Measurements from ENCODE around the gene CALN1. TPM values are rescaled to one million over a fixed set of nuclear protein-coding genes. Genes with fewer than 3 reads are reported as not detected.

CALN1 gene
- total RNA-seq, 1 experiment from 2014 or later, result 0.05 TPM

DNA sequence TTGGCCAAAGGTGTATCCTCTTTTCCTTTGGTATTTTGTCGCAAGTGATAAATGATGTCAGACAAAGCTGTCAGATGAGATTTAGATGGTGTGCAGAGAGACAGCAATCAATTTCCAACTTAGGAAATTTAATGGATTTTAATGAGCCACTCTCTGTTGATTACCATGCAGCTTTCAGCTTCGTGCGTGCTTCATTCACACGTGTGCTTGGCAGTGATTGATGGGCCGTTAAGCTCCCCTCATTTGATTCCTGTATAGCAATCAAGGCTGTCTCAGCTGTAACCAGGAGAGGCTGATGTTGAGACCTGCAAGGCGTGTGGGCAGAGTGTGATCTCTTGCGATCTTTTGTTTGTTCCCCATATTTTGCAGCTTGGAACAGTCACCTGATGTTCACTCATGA lies 439.6 kb downstream of the CALN1 start:
- H3K4me1 ChIP-seq (ENCODE audit: control insufficient read depth, insufficient read depth, low read length), result no peaks in the 10 kb centered on the region
- DNase-seq (ENCODE audit: low read depth, low spot score) (no peak), ATAC-seq (no peak)
- intact Hi-C loops (cut with micrococcal nuclease; ENCODE audit: unreplicated experiment), result no loop called here
- no peaks in the 10 kb centered on the region for H3K9me3 ChIP-seq (ENCODE audit: control insufficient read depth, insufficient read depth, low read depth, low read length)
- no peak overlapping the region for H3K27ac ChIP-seq (ENCODE audit: low read length)
- TF ChIP-seq TCF7L2 (IDR thresholded peaks at IDR 0.05; ENCODE audit: low read depth, low read length), result no peak
- TF ChIP-seq SIN3A (IDR thresholded peaks at IDR 0.05; ENCODE audit: borderline replicate concordance, insufficient read depth, low read depth, low read length), result no peak
- TF ChIP-seq, protein P1, sequence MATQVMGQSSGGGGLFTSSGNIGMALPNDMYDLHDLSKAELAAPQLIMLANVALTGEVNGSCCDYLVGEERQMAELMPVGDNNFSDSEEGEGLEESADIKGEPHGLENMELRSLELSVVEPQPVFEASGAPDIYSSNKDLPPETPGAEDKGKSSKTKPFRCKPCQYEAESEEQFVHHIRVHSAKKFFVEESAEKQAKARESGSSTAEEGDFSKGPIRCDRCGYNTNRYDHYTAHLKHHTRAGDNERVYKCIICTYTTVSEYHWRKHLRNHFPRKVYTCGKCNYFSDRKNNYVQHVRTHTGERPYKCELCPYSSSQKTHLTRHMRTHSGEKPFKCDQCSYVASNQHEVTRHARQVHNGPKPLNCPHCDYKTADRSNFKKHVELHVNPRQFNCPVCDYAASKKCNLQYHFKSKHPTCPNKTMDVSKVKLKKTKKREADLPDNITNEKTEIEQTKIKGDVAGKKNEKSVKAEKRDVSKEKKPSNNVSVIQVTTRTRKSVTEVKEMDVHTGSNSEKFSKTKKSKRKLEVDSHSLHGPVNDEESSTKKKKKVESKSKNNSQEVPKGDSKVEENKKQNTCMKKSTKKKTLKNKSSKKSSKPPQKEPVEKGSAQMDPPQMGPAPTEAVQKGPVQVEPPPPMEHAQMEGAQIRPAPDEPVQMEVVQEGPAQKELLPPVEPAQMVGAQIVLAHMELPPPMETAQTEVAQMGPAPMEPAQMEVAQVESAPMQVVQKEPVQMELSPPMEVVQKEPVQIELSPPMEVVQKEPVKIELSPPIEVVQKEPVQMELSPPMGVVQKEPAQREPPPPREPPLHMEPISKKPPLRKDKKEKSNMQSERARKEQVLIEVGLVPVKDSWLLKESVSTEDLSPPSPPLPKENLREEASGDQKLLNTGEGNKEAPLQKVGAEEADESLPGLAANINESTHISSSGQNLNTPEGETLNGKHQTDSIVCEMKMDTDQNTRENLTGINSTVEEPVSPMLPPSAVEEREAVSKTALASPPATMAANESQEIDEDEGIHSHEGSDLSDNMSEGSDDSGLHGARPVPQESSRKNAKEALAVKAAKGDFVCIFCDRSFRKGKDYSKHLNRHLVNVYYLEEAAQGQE (IDR thresholded peaks at IDR 0.05; ENCODE audit: insufficient read depth in 1 of 2, low read depth in 2 of 2, low read length in 1 of 2), result no peak
- no peak for TF ChIP-seq POLR2AphosphoS5 (IDR thresholded peaks at IDR 0.05; ENCODE audit: low read depth, low read length)
- TF ChIP-seq, protein P2, sequence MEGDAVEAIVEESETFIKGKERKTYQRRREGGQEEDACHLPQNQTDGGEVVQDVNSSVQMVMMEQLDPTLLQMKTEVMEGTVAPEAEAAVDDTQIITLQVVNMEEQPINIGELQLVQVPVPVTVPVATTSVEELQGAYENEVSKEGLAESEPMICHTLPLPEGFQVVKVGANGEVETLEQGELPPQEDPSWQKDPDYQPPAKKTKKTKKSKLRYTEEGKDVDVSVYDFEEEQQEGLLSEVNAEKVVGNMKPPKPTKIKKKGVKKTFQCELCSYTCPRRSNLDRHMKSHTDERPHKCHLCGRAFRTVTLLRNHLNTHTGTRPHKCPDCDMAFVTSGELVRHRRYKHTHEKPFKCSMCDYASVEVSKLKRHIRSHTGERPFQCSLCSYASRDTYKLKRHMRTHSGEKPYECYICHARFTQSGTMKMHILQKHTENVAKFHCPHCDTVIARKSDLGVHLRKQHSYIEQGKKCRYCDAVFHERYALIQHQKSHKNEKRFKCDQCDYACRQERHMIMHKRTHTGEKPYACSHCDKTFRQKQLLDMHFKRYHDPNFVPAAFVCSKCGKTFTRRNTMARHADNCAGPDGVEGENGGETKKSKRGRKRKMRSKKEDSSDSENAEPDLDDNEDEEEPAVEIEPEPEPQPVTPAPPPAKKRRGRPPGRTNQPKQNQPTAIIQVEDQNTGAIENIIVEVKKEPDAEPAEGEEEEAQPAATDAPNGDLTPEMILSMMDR (IDR thresholded peaks at IDR 0.05), result no peak
- in situ Hi-C loops (cut with HindIII; ENCODE audit: low pct_unique_long_range_greater_than_20kb, low sequenced_read_pairs), result no loop called here
- no TSS peak for BruUV-seq (replicated peaks)
- ChIA-PET CTCF (no interaction called here), POLR2A (no interaction called here)
- H3K4me3 ChIP-seq (ENCODE audit: low read depth in 2 of 2, low read length in 2 of 2), result no peak overlapping the region
- H3K27me3 ChIP-seq (ENCODE audit: control insufficient read depth, insufficient read depth, low read length), result no peaks in the 10 kb centered on the region; the same call in 1 of the 2 replicates
- no peaks in the 10 kb centered on the region for H3K36me3 ChIP-seq (ENCODE audit: control insufficient read depth, insufficient read depth, low read length)

DNA sequence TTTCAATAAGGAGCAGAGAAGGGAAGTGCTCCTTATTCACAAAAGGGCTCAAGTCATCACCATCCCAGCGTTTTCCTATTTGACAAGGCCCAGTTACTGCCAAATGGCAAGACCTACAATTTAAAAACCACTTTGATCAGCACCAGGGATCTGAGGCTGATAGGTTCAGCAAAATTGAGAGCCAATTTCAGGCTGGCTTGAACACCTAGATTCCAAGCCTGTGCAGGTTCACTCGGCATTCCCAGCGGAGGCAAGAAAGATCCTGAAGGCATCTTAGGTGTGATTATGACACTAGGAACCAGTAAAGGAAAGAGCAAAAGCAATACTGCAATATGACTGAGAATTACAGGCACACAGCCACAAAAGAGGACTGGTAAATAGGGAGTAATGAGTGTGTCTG lies 441.4 kb downstream of the CALN1 start:
- DNase-seq (ENCODE audit: low read depth, low spot score) (no peak), ATAC-seq (no peak)
- Histone ChIP-seq H3K4me3 (ENCODE audit: low read depth in 2 of 2, low read length in 2 of 2) (no peak overlapping the region), H3K27me3 (ENCODE audit: control insufficient read depth, insufficient read depth, low read length) (no peaks in the 10 kb centered on the region; the same call in 1 of the 2 replicates), H3K27ac (ENCODE audit: low read length) (no peak overlapping the region), H3K4me1 (ENCODE audit: control insufficient read depth, insufficient read depth, low read length) (no peaks in the 10 kb centered on the region), H3K9me3 (ENCODE audit: control insufficient read depth, insufficient read depth, low read depth, low read length) (no peaks in the 10 kb centered on the region), H3K36me3 (ENCODE audit: control insufficient read depth, insufficient read depth, low read length) (no peaks in the 10 kb centered on the region)
- no TSS peak for BruUV-seq (replicated peaks)
- TF ChIP-seq SIN3A (IDR thresholded peaks at IDR 0.05; ENCODE audit: borderline replicate concordance, insufficient read depth, low read depth, low read length), result no peak
- no peak for TF ChIP-seq TCF7L2 (IDR thresholded peaks at IDR 0.05; ENCODE audit: low read depth, low read length)
- TF ChIP-seq, protein P2 (IDR thresholded peaks at IDR 0.05), result no peak
- TF ChIP-seq, protein P1 (IDR thresholded peaks at IDR 0.05; ENCODE audit: insufficient read depth in 1 of 2, low read depth in 2 of 2, low read length in 1 of 2), result no peak
- TF ChIP-seq POLR2AphosphoS5 (IDR thresholded peaks at IDR 0.05; ENCODE audit: low read depth, low read length), result no peak
- POLR2A ChIA-PET, result no interaction called here
- intact Hi-C loops (cut with micrococcal nuclease; ENCODE audit: unreplicated experiment), result no loop called here
- CTCF ChIA-PET, result no interaction called here
- in situ Hi-C loops (cut with HindIII; ENCODE audit: low pct_unique_long_range_greater_than_20kb, low sequenced_read_pairs), result no loop called here

All from Panc1 (cell line).